HepG2 (cell line): Measurements from ENCODE around the gene ACSS1. TPM values are rescaled to one million over a fixed set of nuclear protein-coding genes. Genes with fewer than 3 reads are reported as not detected.

Experiments used
- ATF7 ChIP-seq, 2 experiments: fragments of 450-650 bp in 1 of 2; sonication (generic) in 1 of 2; formaldehyde crosslinking in 1 of 2; IDR thresholded peaks; 2 replicates each; pipeline versions ENCODE4 v1.4.0 to v1.6.1; 2016 to 2020; ENCODE audit warnings: antibody characterized with exemption in 1 of 2, mild to moderate bottlenecking in 1 of 2, missing genetic modification reagents in 1 of 2
- CBFB ChIP-seq: sonication (generic); formaldehyde crosslinking; IDR thresholded peaks from 2 replicates; pipeline ENCODE4 v1.4.0; 2020; ENCODE audit warnings: missing genetic modification reagents
- EED ChIP-seq: sonication (generic); formaldehyde crosslinking; IDR thresholded peaks from 2 replicates; pipeline ENCODE4 v1.5.0; 2020; ENCODE audit warnings: mild to moderate bottlenecking, missing genetic modification reagents
- FOXO1 ChIP-seq: sonication (generic); formaldehyde crosslinking; IDR thresholded peaks from 2 replicates; pipeline ENCODE4 v1.4.0; 2020; ENCODE audit warnings: missing genetic modification reagents
- MEF2D ChIP-seq: sonication (generic); formaldehyde crosslinking; IDR thresholded peaks from 2 replicates; pipeline ENCODE4 v1.5.1; 2020; ENCODE audit warnings: mild to moderate bottlenecking, missing genetic modification reagents
- MTA1 ChIP-seq: sonication (generic); formaldehyde crosslinking; IDR thresholded peaks from 2 replicates; pipeline ENCODE4 v1.4.0; 2020; ENCODE audit warnings: missing genetic modification reagents, mild to moderate bottlenecking, borderline replicate concordance
- NFYC ChIP-seq: IDR thresholded peaks from 2 replicates; pipeline ENCODE4 v1.6.1; 2016; ENCODE audit warnings: missing genetic modification reagents, missing compliant biosample characterization
- SRSF9 ChIP-seq: fragments of 200-400 bp; formaldehyde crosslinking; IDR thresholded peaks from 2 replicates; pipeline ENCODE4 v1.6.1; 2018; ENCODE audit warnings: borderline replicate concordance, mild to moderate bottlenecking, low read depth, low read length; ENCODE audit not compliant: insufficient read depth, poor library complexity, severe bottlenecking
- TEAD3 ChIP-seq: optimal IDR thresholded peaks from 2 replicates; pipeline ENCODE3; 2016; ENCODE audit warnings: borderline replicate concordance
- TOPORS ChIP-seq: sonication (generic); formaldehyde crosslinking; IDR thresholded peaks from 2 replicates; pipeline ENCODE4 v1.8.0; 2023; ENCODE audit warnings: mild to moderate bottlenecking, missing genetic modification reagents
- ZMYM2 ChIP-seq: sonication (generic); formaldehyde crosslinking; IDR thresholded peaks from 2 replicates; pipeline ENCODE4 v1.8.0; 2022; ENCODE audit warnings: mild to moderate bottlenecking, missing genetic modification reagents
- ZNF746 ChIP-seq: sonication (generic); formaldehyde crosslinking; IDR thresholded peaks from 2 replicates; pipeline ENCODE4 v1.8.0; 2022; ENCODE audit warnings: mild to moderate bottlenecking, missing genetic modification reagents
- polyA plus RNA-seq, 8 experiments: library from polyadenylated mRNA; depleted of rRNA in 3 of 8; stranded (reverse) in 7 of 8; unstranded in 1 of 8; fragments of >200 nt; fragmentation: Illumina TruSeq in 4 of 8; extraction: Trizol in 4 of 8; gene quantifications; 2 replicates each; pipeline versions ENCODE4 v1.2.1 to v1.2.3, GENCODE V29; 2011 to 2016; ENCODE audit warnings: low read depth in 4 of 8, missing spikeins in 1 of 8, mixed read lengths in 1 of 8; ENCODE audit not compliant: insufficient read depth in 1 of 8
- total RNA-seq, 5 experiments: library from RNA; depleted of rRNA; stranded (reverse); fragments of >200 nt; fragmentation: Illumina TruSeq; extraction: Trizol; gene quantifications; 2 replicates each; pipeline ENCODE4 v1.2.3, GENCODE V29; 2016; ENCODE audit warnings: low read depth in 1 of 5
- TF ChIP-seq, protein P1 (sequence below): IDR thresholded peaks from 2 replicates; pipeline ENCODE4 v1.6.1; 2016
- TF ChIP-seq, protein P2 (sequence below): sonication (generic); formaldehyde crosslinking; IDR thresholded peaks from 2 replicates; pipeline ENCODE4 v1.5.1; 2020; ENCODE audit warnings: missing genetic modification reagents, mild to moderate bottlenecking, borderline replicate concordance
- TF ChIP-seq, protein P3 (sequence below): sonication (generic); formaldehyde crosslinking; IDR thresholded peaks from 2 replicates; pipeline ENCODE4 v1.4.0; 2020; ENCODE audit warnings: missing genetic modification reagents
- TF ChIP-seq, protein P4 (sequence below): sonication (generic); formaldehyde crosslinking; IDR thresholded peaks from 2 replicates; pipeline ENCODE4 v1.5.0; 2020; ENCODE audit warnings: mild to moderate bottlenecking, low read depth, missing genetic modification reagents, borderline replicate concordance
- TF ChIP-seq, protein P5 (sequence below): sonication (generic); formaldehyde crosslinking; IDR thresholded peaks from 2 replicates; pipeline ENCODE4 v1.8.1; 2023; ENCODE audit warnings: mild to moderate bottlenecking, missing genetic modification reagents

ACSS1 gene
- total and polyA plus RNA-seq, 2 of the 13 experiments (the other 11 are each of a cell fraction or from before 2014, with no cell fraction given): 15.2 to 41.6 TPM

DNA sequence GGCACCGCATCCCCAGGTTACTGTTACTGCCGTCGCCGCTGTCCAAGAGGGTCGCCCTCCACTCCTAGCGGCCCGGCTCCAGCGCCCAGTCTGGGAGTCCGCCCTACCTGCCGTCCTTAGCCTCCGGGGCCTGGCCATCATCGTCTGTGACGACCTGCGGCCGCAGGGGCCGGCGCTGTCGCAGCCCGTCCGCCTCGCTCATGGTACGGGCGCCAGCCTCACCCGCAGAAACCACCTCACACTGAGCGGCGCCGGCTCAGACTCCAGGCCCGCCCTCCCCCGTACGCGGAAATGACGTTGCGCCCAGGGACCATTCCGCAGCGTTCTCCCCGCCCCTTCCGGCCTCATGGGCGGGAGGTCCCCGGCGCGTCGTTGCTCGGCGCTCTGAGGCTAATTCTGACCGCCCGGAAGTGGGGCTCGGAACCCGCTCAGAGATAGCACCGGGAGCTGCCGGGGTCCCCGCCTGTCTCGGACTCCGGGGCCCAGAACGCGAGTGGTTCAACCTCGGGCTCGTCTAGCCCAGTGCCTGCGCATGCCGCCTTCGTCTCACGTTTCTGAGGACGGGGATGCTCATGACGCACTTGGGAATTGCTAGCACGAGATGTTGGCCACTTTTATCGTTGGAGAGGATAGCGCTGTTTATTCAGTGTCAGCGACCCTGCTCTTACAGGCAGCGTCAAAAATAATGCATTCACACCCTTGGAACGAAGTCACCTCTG is 65.3 kb downstream of the ACSS1 start, which contains the start of gene APMAP (continued):
- TF ChIP-seq, protein P1, sequence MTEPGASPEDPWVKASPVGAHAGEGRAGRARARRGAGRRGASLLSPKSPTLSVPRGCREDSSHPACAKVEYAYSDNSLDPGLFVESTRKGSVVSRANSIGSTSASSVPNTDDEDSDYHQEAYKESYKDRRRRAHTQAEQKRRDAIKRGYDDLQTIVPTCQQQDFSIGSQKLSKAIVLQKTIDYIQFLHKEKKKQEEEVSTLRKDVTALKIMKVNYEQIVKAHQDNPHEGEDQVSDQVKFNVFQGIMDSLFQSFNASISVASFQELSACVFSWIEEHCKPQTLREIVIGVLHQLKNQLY (CRISPR knock-in tag): peak; percentile 78
- peak; percentile 90; the same call in 1 of the 2 replicates for TF ChIP-seq TOPORS (CRISPR knock-in tag)
- TF ChIP-seq TEAD3 (CRISPR knock-in tag): peak; percentile 88
- TF ChIP-seq, protein P2, sequence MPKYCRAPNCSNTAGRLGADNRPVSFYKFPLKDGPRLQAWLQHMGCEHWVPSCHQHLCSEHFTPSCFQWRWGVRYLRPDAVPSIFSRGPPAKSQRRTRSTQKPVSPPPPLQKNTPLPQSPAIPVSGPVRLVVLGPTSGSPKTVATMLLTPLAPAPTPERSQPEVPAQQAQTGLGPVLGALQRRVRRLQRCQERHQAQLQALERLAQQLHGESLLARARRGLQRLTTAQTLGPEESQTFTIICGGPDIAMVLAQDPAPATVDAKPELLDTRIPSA (CRISPR knock-in tag): no peak; the same call in none of the 2 replicates
- no peak for TF ChIP-seq ATF7 (IDR thresholded peaks at IDR 0.05)
- peak; percentile 56; the same call in 1 of the 2 replicates for TF ChIP-seq ATF7 (CRISPR knock-in tag; IDR thresholded peaks at IDR 0.05)
- TF ChIP-seq FOXO1: peak; percentile 35; the same call in 1 of the 2 replicates
- peak; percentile 81 for TF ChIP-seq NFYC (CRISPR knock-in tag)
- TF ChIP-seq EED (CRISPR knock-in tag): peak; percentile 99; the same call in 1 of the 2 replicates
- TF ChIP-seq ZMYM2 (CRISPR knock-in tag): peak; percentile 68; the same call in 1 of the 2 replicates
- TF ChIP-seq, protein P3, sequence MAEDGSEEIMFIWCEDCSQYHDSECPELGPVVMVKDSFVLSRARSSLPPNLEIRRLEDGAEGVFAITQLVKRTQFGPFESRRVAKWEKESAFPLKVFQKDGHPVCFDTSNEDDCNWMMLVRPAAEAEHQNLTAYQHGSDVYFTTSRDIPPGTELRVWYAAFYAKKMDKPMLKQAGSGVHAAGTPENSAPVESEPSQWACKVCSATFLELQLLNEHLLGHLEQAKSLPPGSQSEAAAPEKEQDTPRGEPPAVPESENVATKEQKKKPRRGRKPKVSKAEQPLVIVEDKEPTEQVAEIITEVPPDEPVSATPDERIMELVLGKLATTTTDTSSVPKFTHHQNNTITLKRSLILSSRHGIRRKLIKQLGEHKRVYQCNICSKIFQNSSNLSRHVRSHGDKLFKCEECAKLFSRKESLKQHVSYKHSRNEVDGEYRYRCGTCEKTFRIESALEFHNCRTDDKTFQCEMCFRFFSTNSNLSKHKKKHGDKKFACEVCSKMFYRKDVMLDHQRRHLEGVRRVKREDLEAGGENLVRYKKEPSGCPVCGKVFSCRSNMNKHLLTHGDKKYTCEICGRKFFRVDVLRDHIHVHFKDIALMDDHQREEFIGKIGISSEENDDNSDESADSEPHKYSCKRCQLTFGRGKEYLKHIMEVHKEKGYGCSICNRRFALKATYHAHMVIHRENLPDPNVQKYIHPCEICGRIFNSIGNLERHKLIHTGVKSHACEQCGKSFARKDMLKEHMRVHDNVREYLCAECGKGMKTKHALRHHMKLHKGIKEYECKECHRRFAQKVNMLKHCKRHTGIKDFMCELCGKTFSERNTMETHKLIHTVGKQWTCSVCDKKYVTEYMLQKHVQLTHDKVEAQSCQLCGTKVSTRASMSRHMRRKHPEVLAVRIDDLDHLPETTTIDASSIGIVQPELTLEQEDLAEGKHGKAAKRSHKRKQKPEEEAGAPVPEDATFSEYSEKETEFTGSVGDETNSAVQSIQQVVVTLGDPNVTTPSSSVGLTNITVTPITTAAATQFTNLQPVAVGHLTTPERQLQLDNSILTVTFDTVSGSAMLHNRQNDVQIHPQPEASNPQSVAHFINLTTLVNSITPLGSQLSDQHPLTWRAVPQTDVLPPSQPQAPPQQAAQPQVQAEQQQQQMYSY (CRISPR knock-in tag): peak; percentile 51; the same call in 1 of the 2 replicates
- TF ChIP-seq, protein P4, sequence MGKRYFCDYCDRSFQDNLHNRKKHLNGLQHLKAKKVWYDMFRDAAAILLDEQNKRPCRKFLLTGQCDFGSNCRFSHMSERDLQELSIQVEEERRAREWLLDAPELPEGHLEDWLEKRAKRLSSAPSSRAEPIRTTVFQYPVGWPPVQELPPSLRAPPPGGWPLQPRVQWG (CRISPR knock-in tag): no peak
- TF ChIP-seq MTA1 (CRISPR knock-in tag): peak; percentile 67; the same call in 1 of the 2 replicates
- peak; percentile 95 for TF ChIP-seq ZNF746 (CRISPR knock-in tag)
- TF ChIP-seq SRSF9: no peak
- TF ChIP-seq CBFB (CRISPR knock-in tag): peak; percentile 84; the same call in 1 of the 2 replicates
- TF ChIP-seq, protein P5, sequence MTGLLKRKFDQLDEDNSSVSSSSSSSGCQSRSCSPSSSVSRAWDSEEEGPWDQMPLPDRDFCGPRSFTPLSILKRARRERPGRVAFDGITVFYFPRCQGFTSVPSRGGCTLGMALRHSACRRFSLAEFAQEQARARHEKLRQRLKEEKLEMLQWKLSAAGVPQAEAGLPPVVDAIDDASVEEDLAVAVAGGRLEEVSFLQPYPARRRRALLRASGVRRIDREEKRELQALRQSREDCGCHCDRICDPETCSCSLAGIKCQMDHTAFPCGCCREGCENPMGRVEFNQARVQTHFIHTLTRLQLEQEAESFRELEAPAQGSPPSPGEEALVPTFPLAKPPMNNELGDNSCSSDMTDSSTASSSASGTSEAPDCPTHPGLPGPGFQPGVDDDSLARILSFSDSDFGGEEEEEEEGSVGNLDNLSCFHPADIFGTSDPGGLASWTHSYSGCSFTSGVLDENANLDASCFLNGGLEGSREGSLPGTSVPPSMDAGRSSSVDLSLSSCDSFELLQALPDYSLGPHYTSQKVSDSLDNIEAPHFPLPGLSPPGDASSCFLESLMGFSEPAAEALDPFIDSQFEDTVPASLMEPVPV (CRISPR knock-in tag): peak; percentile 94; the same call in 1 of the 2 replicates
- TF ChIP-seq MEF2D (CRISPR knock-in tag): peak; percentile 92
